Smooth muscle cell (in vitro differentiated cells): Measurements from ENCODE around the gene TSPAN15. TPM values are rescaled to one million over a fixed set of nuclear protein-coding genes. Genes with fewer than 3 reads are reported as not detected.

Experiments used
- DNase-seq: peaks from one replicate; lab custom pipeline; 2025; ENCODE audit not compliant: unreplicated experiment; lab: John Stamatoyannopoulos, UW
- H2AFZ ChIP-seq: fragments of 200-600 bp; sonication (generic); 2 replicates; pipeline ENCODE4 v1.6.0; 2016; ENCODE audit warnings: antibody characterized with exemption, low read depth, mild to moderate bottlenecking
- H3F3A ChIP-seq: fragments of 200-600 bp; sonication (generic); 2 replicates; pipeline ENCODE4 v1.6.0; 2017; ENCODE audit warnings: antibody characterized with exemption, low read depth
- H3K27ac ChIP-seq: fragments of 200-600 bp; sonication (generic); 2 replicates; pipeline ENCODE4 v1.5.1; 2016; ENCODE audit warnings: low read depth, mild to moderate bottlenecking
- H3K27me3 ChIP-seq: fragments of 200-600 bp; sonication (generic); 2 replicates; pipeline ENCODE4 v1.6.1; 2016; ENCODE audit warnings: low read depth, mild to moderate bottlenecking
- H3K36me3 ChIP-seq: fragments of 200-600 bp; sonication (generic); 2 replicates; pipeline ENCODE4 v1.5.1; 2016; ENCODE audit warnings: low read depth
- H3K4me1 ChIP-seq: fragments of 200-600 bp; sonication (generic); 2 replicates; pipeline ENCODE4 v1.5.1; 2016; ENCODE audit warnings: low read depth
- H3K4me2 ChIP-seq: fragments of 200-600 bp; sonication (generic); 2 replicates; pipeline ENCODE4 v1.6.0; 2016; ENCODE audit warnings: mild to moderate bottlenecking
- H3K4me3 ChIP-seq: fragments of 200-600 bp; sonication (generic); 2 replicates; pipeline ENCODE4 v1.5.1; 2016; ENCODE audit warnings: mild to moderate bottlenecking
- H3K79me2 ChIP-seq: fragments of 200-600 bp; sonication (generic); 2 replicates; pipeline ENCODE4 v1.6.0; 2016; ENCODE audit warnings: low read depth, mild to moderate bottlenecking
- H3K9ac ChIP-seq: fragments of 200-600 bp; sonication (generic); 2 replicates; pipeline ENCODE4 v1.6.0; 2016; ENCODE audit warnings: low read depth
- H3K9me3 ChIP-seq: fragments of 200-600 bp; sonication (generic); replicated peaks from 2 replicates; pipeline ENCODE4 v1.5.1; 2016; ENCODE audit warnings: low read depth
- H4K20me1 ChIP-seq: fragments of 200-600 bp; sonication (generic); 2 replicates; pipeline ENCODE4 v1.6.0; 2016; ENCODE audit warnings: low read depth
- CTCF ChIP-seq: fragments of 200-600 bp; sonication (generic); IDR thresholded peaks from 2 replicates; pipeline ENCODE4 v1.5.1; 2017; ENCODE audit warnings: borderline replicate concordance, mild to moderate bottlenecking, antibody characterized with exemption; ENCODE audit not compliant: insufficient read depth, poor library complexity, severe bottlenecking
- WGBS: methylation state at CpG from one replicate; pipeline ENCODE4 v1.1.7; 2016; ENCODE audit warnings: low lambda C conversion rate; 5-methylcytosine and 5-hydroxymethylcytosine counted together
- polyA plus RNA-seq: library from polyadenylated mRNA; unstranded; fragments of >200 nt; fragmentation: Nextera tagmentation; extraction: Ambion mirVana; gene quantifications from 2 replicates; pipeline ENCODE4 v1.2.1, GENCODE V29; 2016
- total RNA-seq: library from RNA; depleted of rRNA; stranded (reverse); fragments of >200 nt; gene quantifications from 2 replicates; pipeline ENCODE4 v1.2.3, GENCODE V29; 2014

The TSPAN15 gene
- total and polyA plus RNA-seq, 2 experiments from 2014 or later = 113 to 249 TPM

- Histone ChIP-seq H3F3A (no peaks in the 10 kb centered on the region), H3K4me3 (no peak overlapping the region), H3K9ac (no peak overlapping the region), H3K36me3 (peaks cover 5% of the 10 kb centered on the region), H3K27me3 (no peaks in the 10 kb centered on the region), H3K27ac (peak overlapping the region; percentile 53), H3K4me1 (peaks cover 21% of the 10 kb centered on the region), H3K9me3 (no peaks in the 10 kb centered on the region), H3K79me2 (peaks cover 8% of the 10 kb centered on the region), H2AFZ (no peak overlapping the region), H4K20me1 (no peaks in the 10 kb centered on the region), H3K4me2 (no peak overlapping the region)
- no peak for TF ChIP-seq CTCF
- DNase-seq = no peak
- WGBS = 62% methylated on average over 12 of the region's 12 CpGs
Measured at GRCh38 chr10:69492746-69493462, 41.6 kb downstream of the TSPAN15 start.

DNA sequence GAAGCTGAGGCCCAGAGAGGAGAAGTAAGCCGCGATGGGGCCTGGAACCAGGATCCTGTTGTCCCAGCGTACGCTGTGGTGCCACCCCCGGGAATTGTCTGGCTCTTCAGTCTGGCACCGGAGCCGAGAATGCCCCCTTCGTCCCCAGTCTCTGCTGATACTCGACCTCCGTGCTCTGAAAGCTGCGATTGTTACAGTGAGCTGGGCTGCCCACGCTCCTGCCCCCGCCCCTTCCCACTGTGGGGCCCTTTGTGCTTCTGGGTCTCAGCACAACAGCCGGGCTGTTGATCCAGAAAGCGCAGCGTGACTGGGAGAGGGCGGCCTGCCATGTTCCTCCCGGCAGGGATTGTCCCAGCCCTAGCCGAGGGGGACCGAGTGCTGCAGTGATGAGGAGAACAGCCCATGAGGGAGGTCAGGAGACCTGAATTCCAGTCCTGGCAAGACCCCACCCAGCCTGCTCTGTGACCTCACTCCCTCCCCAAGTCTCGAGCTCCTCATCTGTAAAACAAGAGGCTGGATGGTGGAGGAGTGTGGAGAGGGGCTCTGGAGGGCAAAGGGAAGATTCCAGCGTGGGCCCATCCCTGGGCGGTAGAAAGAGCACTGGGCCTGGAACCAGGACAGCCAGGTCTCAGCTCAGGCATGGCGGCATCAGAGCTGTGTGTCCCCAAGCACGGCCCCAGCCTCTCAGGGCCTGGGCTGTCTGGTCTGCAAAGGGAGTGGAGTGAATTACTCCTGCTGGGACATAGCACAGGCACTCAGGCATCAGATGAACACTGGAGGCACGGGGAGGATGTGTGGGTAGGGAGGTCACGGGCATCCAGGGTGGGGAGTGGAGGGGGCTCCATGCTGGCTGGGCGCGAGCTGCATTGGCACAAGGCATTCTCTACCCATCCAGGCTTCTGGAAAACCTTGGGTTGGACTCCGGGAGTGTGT lies 43.6 kb downstream of the TSPAN15 start:
- no peak overlapping the region for H3K4me3 ChIP-seq
- H3K36me3 ChIP-seq = no peaks in the 10 kb centered on the region
- H3K4me2 ChIP-seq = no peak overlapping the region
- H4K20me1 ChIP-seq = no peaks in the 10 kb centered on the region
- DNase-seq = no peak
- no peaks in the 10 kb centered on the region for H3K9me3 ChIP-seq
- no peak for TF ChIP-seq CTCF
- no peak overlapping the region for H3K9ac ChIP-seq
- H3K27me3 ChIP-seq = no peaks in the 10 kb centered on the region
- H3F3A ChIP-seq = no peaks in the 10 kb centered on the region
- peaks cover 21% of the 10 kb centered on the region for H3K4me1 ChIP-seq
- H3K79me2 ChIP-seq = no peaks in the 10 kb centered on the region
- WGBS = 66% methylated on average over 30 of the region's 30 CpGs
- peak overlapping the region; percentile 44 for H3K27ac ChIP-seq
- H2AFZ ChIP-seq = no peak overlapping the region

GRCh38 chr10:69495666-69496065 lies 44.4 kb downstream of the TSPAN15 start:
- no peaks in the 10 kb centered on the region for H3K27me3 ChIP-seq
- no peak overlapping the region for H3K9ac ChIP-seq
- no peak for TF ChIP-seq CTCF

More at GRCh38 chr10:69495666-69496065, 44.4 kb downstream of the TSPAN15 start:
- Histone ChIP-seq H4K20me1 (no peaks in the 10 kb centered on the region), H3K27ac (no peak overlapping the region), H3K4me3 (no peak overlapping the region), H2AFZ (no peak overlapping the region), H3K36me3 (no peaks in the 10 kb centered on the region), H3F3A (no peaks in the 10 kb centered on the region), H3K79me2 (no peaks in the 10 kb centered on the region), H3K4me1 (peaks cover 21% of the 10 kb centered on the region), H3K4me2 (no peak overlapping the region), H3K9me3 (no peaks in the 10 kb centered on the region)
- no peak for DNase-seq
- WGBS = 100% methylated on average over 3 of the region's 3 CpGs
